Colonic mucosa (tissue), 4 donors: Measurements from ENCODE around the gene CROCC2. TPM values are rescaled to one million over a fixed set of nuclear protein-coding genes. Genes with fewer than 3 reads are reported as not detected.

Source experiments
- DNase-seq: peaks from one replicate; pipeline ENCODE4 v3.0.0-alpha.2; 2020
- H3K27ac ChIP-seq: fragments of 200-600 bp; one replicate; pipeline ENCODE4 v1.8.0; 2021
- H3K27me3 ChIP-seq: fragments of 200-600 bp; one replicate; pipeline ENCODE4 v1.8.0; 2021
- H3K36me3 ChIP-seq: fragments of 200-600 bp; one replicate; pipeline ENCODE4 v1.8.0; 2021
- H3K4me1 ChIP-seq: fragments of 200-600 bp; one replicate; pipeline ENCODE4 v1.8.0; 2021; ENCODE audit warnings: mild to moderate bottlenecking
- H3K4me3 ChIP-seq: fragments of 200-600 bp; one replicate; pipeline ENCODE4 v1.8.0; 2021
- H3K9ac ChIP-seq, 2 donors: one replicate each; pipeline ENCODE4 v1.7.0; 2013; ENCODE audit warnings: control low read depth in 2 of 2, low read depth in 2 of 2, low read length in 2 of 2
- H3K9me3 ChIP-seq: fragments of 200-600 bp; one replicate; pipeline ENCODE4 v1.8.0; 2021
- intact Hi-C: fragments of 100-400 bp; cut with DNase I; formaldehyde crosslinking; loops from one replicate; pipeline ENCODE4 v1.14.1; 2022
- total RNA-seq, 2 donors: library from RNA; stranded (reverse); fragmentation: NEBNext Ultra II Directional in 1 of 2; extraction: Animal tissue kit (Norgen Biotek cat#: 25700) in 1 of 2; gene quantifications; one replicate each; pipeline ENCODE4 v1.2.1, GENCODE V29; 2021
- TF ChIP-seq, protein P1 (sequence below): fragments of 200-600 bp; IDR thresholded peaks from one replicate; pipeline ENCODE4 v1.8.0; 2022; ENCODE audit warnings: antibody characterized with exemption, mild to moderate bottlenecking
- donor health status: healthy.
- donor health status: DM: no; HTN: no; CAD: no.
- donor health status: DM: no; HTN: no; CAD: no.

CROCC2 gene
- total RNA-seq, 2 donors from 2014 or later: 0.05 TPM; not detected in 1

- no peak for DNase-seq
- Histone ChIP-seq H3K4me3 (no peak overlapping the region), H3K4me1 (no peaks in the 10 kb centered on the region), H3K27ac (no peak overlapping the region), H3K9me3 (no peaks in the 10 kb centered on the region), H3K27me3 (no peaks in the 10 kb centered on the region), H3K36me3 (no peaks in the 10 kb centered on the region), H3K9ac (no peak overlapping the region)
- TF ChIP-seq, protein P1, sequence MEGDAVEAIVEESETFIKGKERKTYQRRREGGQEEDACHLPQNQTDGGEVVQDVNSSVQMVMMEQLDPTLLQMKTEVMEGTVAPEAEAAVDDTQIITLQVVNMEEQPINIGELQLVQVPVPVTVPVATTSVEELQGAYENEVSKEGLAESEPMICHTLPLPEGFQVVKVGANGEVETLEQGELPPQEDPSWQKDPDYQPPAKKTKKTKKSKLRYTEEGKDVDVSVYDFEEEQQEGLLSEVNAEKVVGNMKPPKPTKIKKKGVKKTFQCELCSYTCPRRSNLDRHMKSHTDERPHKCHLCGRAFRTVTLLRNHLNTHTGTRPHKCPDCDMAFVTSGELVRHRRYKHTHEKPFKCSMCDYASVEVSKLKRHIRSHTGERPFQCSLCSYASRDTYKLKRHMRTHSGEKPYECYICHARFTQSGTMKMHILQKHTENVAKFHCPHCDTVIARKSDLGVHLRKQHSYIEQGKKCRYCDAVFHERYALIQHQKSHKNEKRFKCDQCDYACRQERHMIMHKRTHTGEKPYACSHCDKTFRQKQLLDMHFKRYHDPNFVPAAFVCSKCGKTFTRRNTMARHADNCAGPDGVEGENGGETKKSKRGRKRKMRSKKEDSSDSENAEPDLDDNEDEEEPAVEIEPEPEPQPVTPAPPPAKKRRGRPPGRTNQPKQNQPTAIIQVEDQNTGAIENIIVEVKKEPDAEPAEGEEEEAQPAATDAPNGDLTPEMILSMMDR: no peak
- intact Hi-C loops: no loop called here
Measured at GRCh38 chr2:241037498-241037897, 131.4 kb downstream of the CROCC2 start.

DNA sequence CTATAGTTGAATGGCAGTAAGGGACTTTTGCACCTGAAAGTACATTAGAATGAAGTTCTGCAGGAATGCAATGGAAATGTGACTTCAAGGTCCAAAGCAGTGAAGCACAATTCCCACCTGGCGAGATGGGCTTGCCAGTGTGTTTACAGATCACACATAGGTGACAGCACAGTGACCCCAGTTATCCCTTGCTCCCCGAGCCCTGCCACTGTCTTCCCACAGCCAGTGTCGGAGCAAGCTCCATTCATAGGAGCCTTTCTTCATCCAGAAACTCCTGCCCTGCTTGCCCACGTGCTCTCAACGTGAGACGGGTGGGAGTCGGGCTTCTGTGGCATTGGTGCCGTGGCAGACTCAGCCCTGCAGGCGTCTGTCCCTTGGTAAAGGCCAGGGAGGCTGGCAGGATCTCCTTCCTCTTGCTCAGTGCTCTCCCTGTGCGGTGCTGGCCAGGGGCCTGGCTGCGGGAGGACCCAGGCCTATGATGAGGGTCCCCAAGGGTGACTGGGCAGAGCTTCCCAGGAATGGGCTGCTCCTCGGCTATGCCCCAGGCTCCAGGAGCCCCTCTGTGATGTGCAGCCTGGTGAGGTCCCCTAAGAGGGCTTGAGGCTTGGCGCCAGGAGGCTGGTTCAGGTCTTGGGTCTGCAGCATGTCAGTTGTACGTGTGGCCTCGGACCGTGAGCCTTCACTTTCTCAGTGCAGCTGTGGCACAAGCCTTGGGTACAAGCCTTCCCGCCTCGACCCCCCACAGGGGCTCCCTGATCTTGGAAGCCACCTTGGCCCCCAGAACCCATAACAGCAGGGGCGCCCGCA lies 132.4 kb downstream of the CROCC2 start:
- Histone ChIP-seq H3K27me3 (no peaks in the 10 kb centered on the region), H3K9ac (no peak overlapping the region), H3K36me3 (no peaks in the 10 kb centered on the region), H3K4me3 (no peak overlapping the region), H3K27ac (no peak overlapping the region), H3K4me1 (no peaks in the 10 kb centered on the region), H3K9me3 (no peaks in the 10 kb centered on the region)
- TF ChIP-seq, protein P1: no peak
- intact Hi-C loops: no loop called here
- DNase-seq: no peak

DNA sequence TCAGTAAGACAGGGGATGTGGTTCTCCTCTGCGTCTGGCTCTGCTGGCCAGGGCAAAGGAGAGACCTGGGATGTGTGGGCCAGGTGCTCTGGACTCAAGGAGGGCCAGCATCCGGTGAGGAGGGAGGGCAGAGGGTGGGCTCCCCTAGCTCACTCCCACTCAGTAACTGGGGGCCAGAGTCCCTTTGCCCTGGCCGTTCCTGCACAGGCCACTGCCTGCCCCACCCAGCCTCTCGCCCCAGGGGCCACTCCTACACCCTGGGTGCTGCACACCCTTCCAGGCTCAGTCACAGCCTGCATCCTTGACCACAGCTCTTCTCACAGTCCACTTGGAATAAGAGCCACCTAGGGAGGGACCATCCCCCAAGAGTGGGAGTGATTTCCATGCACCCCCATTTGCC lies 133.3 kb downstream of the CROCC2 start:
- Histone ChIP-seq H3K27ac (no peak overlapping the region), H3K9ac (no peak overlapping the region), H3K27me3 (no peaks in the 10 kb centered on the region), H3K4me1 (no peaks in the 10 kb centered on the region), H3K4me3 (no peak overlapping the region), H3K36me3 (no peaks in the 10 kb centered on the region), H3K9me3 (no peaks in the 10 kb centered on the region)
- DNase-seq: no peak
- intact Hi-C loops: no loop called here
- TF ChIP-seq, protein P1: no peak

DNA sequence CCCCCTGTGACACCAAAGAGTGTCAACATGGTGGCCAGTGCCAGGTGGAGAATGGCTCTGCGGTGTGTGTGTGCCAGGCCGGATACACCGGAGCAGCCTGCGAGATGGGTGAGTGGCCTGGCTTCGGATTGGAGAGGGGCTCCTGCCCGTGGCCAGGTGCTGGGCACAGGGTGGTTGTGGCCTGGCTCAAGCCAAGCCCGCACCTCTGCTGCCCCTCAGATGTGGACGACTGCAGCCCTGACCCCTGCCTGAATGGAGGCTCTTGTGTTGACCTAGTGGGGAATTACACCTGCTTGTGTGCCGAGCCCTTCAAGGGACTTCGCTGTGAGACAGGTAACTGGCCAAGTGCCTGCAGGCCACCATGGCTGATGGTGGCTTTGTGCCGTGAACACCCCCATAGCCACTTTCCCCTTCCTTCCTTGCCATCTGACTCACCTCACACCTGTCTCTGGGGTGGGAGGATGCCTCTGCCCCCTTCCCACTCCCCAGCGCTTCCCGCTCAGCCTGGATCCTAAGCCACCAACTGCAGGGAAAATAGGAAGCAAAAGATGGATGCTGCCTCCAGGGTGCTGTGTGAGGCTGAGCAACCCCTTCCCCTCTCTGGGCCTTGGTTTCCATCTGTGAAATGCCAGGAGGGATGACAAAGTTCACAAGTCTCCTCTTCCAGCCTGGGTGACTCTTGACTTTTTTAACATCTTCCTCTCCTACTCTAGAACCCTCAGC lies 134.1 kb downstream of the CROCC2 start:
- TF ChIP-seq, protein P1: no peak
- Histone ChIP-seq H3K4me3 (no peak overlapping the region), H3K9me3 (no peaks in the 10 kb centered on the region), H3K36me3 (no peaks in the 10 kb centered on the region), H3K27me3 (no peaks in the 10 kb centered on the region), H3K27ac (no peak overlapping the region), H3K4me1 (no peaks in the 10 kb centered on the region), H3K9ac (no peak overlapping the region)
- DNase-seq: no peak
- intact Hi-C loops: no loop called here

- no peak overlapping the region for H3K27ac ChIP-seq
- no peaks in the 10 kb centered on the region for H3K36me3 ChIP-seq
- DNase-seq: no peak
- H3K9me3 ChIP-seq: no peaks in the 10 kb centered on the region
- no peak overlapping the region for H3K9ac ChIP-seq
- intact Hi-C loops: no loop called here
- H3K4me1 ChIP-seq: no peaks in the 10 kb centered on the region
- TF ChIP-seq, protein P1: no peak
- no peak overlapping the region for H3K4me3 ChIP-seq
- no peaks in the 10 kb centered on the region for H3K27me3 ChIP-seq
Measured at GRCh38 chr2:241041589-241042158, 135.5 kb downstream of the CROCC2 start.

Other genes with a start within 250 kb of the CROCC2 start
- gene AQP12B, start 223.5 kb upstream of the CROCC2 start, total RNA-seq: 1 to 10 TPM; 7.9 to 9.6 TPM
- 10 to 100 TPM in 1 of 2 donors, 1 to 10 TPM in 1; 9.0 to 20.5 TPM for gene AQP12A, start 214.5 kb upstream of the CROCC2 start, total RNA-seq
- 1 to 10 TPM; 1.9 to 4.3 TPM for gene KIF1A, start 86.1 kb upstream of the CROCC2 start, total RNA-seq
- gene AGXT, start 37.5 kb upstream of the CROCC2 start, total RNA-seq: 1 to 10 TPM; 1.9 to 6.1 TPM
- 10 to 100 TPM in 1 of 2 donors, 1 to 10 TPM in 1; 6.1 to 22.2 TPM for gene MAB21L4, start 10.2 kb upstream of the CROCC2 start, total RNA-seq
- gene SNED1, start 92.3 kb downstream of the CROCC2 start, total RNA-seq: 1 to 10 TPM; 4.6 TPM
- 10 to 100 TPM; 20.2 to 25.5 TPM for gene MTERF4, start 196.0 kb downstream of the CROCC2 start, total RNA-seq
- gene PASK, start 243.1 kb downstream of the CROCC2 start, total RNA-seq: 10 to 100 TPM in 1 of 2 donors, 1 to 10 TPM in 1; 5.6 to 39.2 TPM
- 10 to 100 TPM; 74.7 to 77.8 TPM for gene PPP1R7, start 244.1 kb downstream of the CROCC2 start, total RNA-seq